ENCODE results near the gene CRYBG3.

Gene CRYBG3

GRCh38 chr3:97975466-97975865, 153.7 kb downstream of the CRYBG3 start:
- no peak for DNase-seq (ENCODE audit: low read depth)
- no peak for TF ChIP-seq CTCF (IDR thresholded peaks at IDR 0.05; ENCODE audit: control insufficient read depth, insufficient read depth, low read depth, low read length, missing control alignments)
- no peak overlapping the region for H3K4me3 ChIP-seq (ENCODE audit: control insufficient read depth, low read depth, low read length)

GRCh38 chr3:97979610-97980009, 157.8 kb downstream of the CRYBG3 start:
- DNase-seq (ENCODE audit: low read depth) = no peak
- no peak overlapping the region for H3K4me3 ChIP-seq (ENCODE audit: control insufficient read depth, low read depth, low read length)

GRCh38 chr3:97981886-97982285, 160.1 kb downstream of the CRYBG3 start:
- TF ChIP-seq CTCF (IDR thresholded peaks at IDR 0.05; ENCODE audit: control insufficient read depth, insufficient read depth, low read depth, low read length, missing control alignments) = no peak
- DNase-seq (ENCODE audit: low read depth) = no peak
- H3K4me3 ChIP-seq (ENCODE audit: control insufficient read depth, low read depth, low read length) = no peak overlapping the region

More at GRCh38 chr3:97979610-97980009, 157.8 kb downstream of the CRYBG3 start:
- TF ChIP-seq CTCF (IDR thresholded peaks at IDR 0.05; ENCODE audit: control insufficient read depth, insufficient read depth, low read depth, low read length, missing control alignments) = no peak

GRCh38 chr3:97983933-97984491, 162.2 kb downstream of the CRYBG3 start:
- no peak overlapping the region for H3K4me3 ChIP-seq (ENCODE audit: control insufficient read depth, low read depth, low read length)
- no peak for TF ChIP-seq CTCF (IDR thresholded peaks at IDR 0.05; ENCODE audit: control insufficient read depth, insufficient read depth, low read depth, low read length, missing control alignments)
- DNase-seq (ENCODE audit: low read depth) = no peak

GRCh38 chr3:97987306-97987705, 165.5 kb downstream of the CRYBG3 start:
- no peak for DNase-seq (ENCODE audit: low read depth)
- no peak for TF ChIP-seq CTCF (IDR thresholded peaks at IDR 0.05; ENCODE audit: control insufficient read depth, insufficient read depth, low read depth, low read length, missing control alignments)
- no peak overlapping the region for H3K4me3 ChIP-seq (ENCODE audit: control insufficient read depth, low read depth, low read length)

- no peak for TF ChIP-seq CTCF (IDR thresholded peaks at IDR 0.05; ENCODE audit: control insufficient read depth, insufficient read depth, low read depth, low read length, missing control alignments)
- no peak overlapping the region for H3K4me3 ChIP-seq (ENCODE audit: control insufficient read depth, low read depth, low read length)
- no peak for DNase-seq (ENCODE audit: low read depth)
These were observed 167.2 kb downstream of the CRYBG3 start for GRCh38 chr3:97988784-97989568.
